GM12878 (cell line): ENCODE measurements around the gene HS1BP3. TPM values are rescaled to one million over a fixed set of nuclear protein-coding genes. Genes with fewer than 3 reads are reported as not detected.

Experiments used
- ATAC-seq: fragments of 200-7000 bp; cut with Tn5 transposase; 3 replicates; pipeline ENCODE4 v1.9.1; 2020; ENCODE audit warnings: mild to moderate bottlenecking, moderate library complexity
- BruUV-seq: library from RNA; stranded (reverse); fragments of 400-500 nt; replicated peaks from 2 replicates; lab custom pipeline; 2021; lab: Mats Ljungman, UMichigan
- CTCF ChIA-PET: fragments of 300-600 bp; sonication (Branson Sonifier 250); formaldehyde crosslinking; extraction: SDS; loops from one replicate; lab custom pipeline; 2021; ENCODE audit warnings: inconsistent platforms; lab: Yijun Ruan, JAX
- POLR2A ChIA-PET: fragments of 350-600 bp; formaldehyde crosslinking; extraction: SDS; loops from one replicate; lab custom pipeline; 2021; ENCODE audit warnings: inconsistent platforms; lab: Charles Lee
- RAD21 ChIA-PET: fragments of 300-600 bp; sonication (Branson Sonifier 250); formaldehyde crosslinking; loops from one replicate; lab custom pipeline; 2023; ENCODE audit warnings: antibody characterized with exemption; ENCODE audit not compliant: unreplicated experiment; lab: Charles Lee
- SMC1A ChIA-PET: fragments of 300-600 bp; sonication (Branson Sonifier 250); formaldehyde crosslinking; loops from one replicate; lab custom pipeline; 2023; ENCODE audit not compliant: unreplicated experiment, uncharacterized antibody; lab: Charles Lee
- DNase-seq: peaks from one replicate; pipeline ENCODE4 v3.0.0-alpha.2; 2011; ENCODE audit warnings: low read depth, low spot score
- FAIRE-seq: peaks from 3 replicates; lab custom pipeline; 2011; peaks lifted over from hg19 to GRCh38; lab: Jason Lieb, UNC
- H2AFZ ChIP-seq: 2 replicates; pipeline ENCODE4 v1.6.0; 2011; ENCODE audit warnings: low read depth, low read length, control low read depth; ENCODE audit not compliant: control insufficient read depth
- H3K27ac ChIP-seq: 2 replicates; pipeline ENCODE4 v1.5.1; 2011; ENCODE audit warnings: control low read depth; ENCODE audit not compliant: control insufficient read depth, insufficient read depth
- H3K27me3 ChIP-seq, 2 experiments: replicated peaks in 1 of 2; 2 replicates each; pipeline versions ENCODE4 v1.6.0 to v1.6.1; 2011; ENCODE audit warnings: low read length in 1 of 2; ENCODE audit not compliant: control insufficient read depth in 2 of 2, insufficient read depth in 2 of 2
- H3K36me3 ChIP-seq, 2 experiments: 2 replicates each; pipeline ENCODE4 v1.5.1; 2011; ENCODE audit warnings: low read length in 1 of 2; ENCODE audit not compliant: control insufficient read depth in 2 of 2, insufficient read depth in 2 of 2
- H3K4me1 ChIP-seq: 2 replicates; pipeline ENCODE4 v1.6.1; 2011; ENCODE audit warnings: mild to moderate bottlenecking, low read length, moderate library complexity, mixed read lengths; ENCODE audit not compliant: control insufficient read depth, insufficient read depth
- H3K4me2 ChIP-seq: 2 replicates; pipeline ENCODE4 v1.6.0; 2011; ENCODE audit warnings: control low read depth; ENCODE audit not compliant: control insufficient read depth, insufficient read depth
- H3K4me3 ChIP-seq: fragments of 200-600 bp; sonication (generic); 2 replicates; pipeline ENCODE4 v1.5.1; 2016
- H3K79me2 ChIP-seq: 2 replicates; pipeline ENCODE4 v1.6.0; 2011; ENCODE audit warnings: low read length; ENCODE audit not compliant: control insufficient read depth, insufficient read depth
- H3K9ac ChIP-seq: 2 replicates; pipeline ENCODE4 v1.8.0; 2011; ENCODE audit warnings: low read length, control low read depth, mixed read lengths; ENCODE audit not compliant: control insufficient read depth, insufficient read depth
- H3K9me3 ChIP-seq: replicated peaks from 3 replicates; pipeline ENCODE4 v1.5.1; 2011; ENCODE audit warnings: mild to moderate bottlenecking, low read length; ENCODE audit not compliant: control insufficient read depth, insufficient read depth
- H4K20me1 ChIP-seq: 2 replicates; pipeline ENCODE4 v1.6.0; 2011; ENCODE audit not compliant: control insufficient read depth, insufficient read depth
- EED ChIP-seq: sonication (generic); IDR thresholded peaks from 2 replicates; pipeline ENCODE4 v1.6.1; 2016; ENCODE audit warnings: antibody characterized with exemption, low read depth
- ESRRA ChIP-seq: IDR thresholded peaks from 2 replicates; pipeline ENCODE4 v1.6.1; 2012; ENCODE audit warnings: mild to moderate bottlenecking, low read length, improper control_type of control experiment
- RAD51 ChIP-seq: fragments of 450-650 bp; IDR thresholded peaks from 2 replicates; pipeline ENCODE4 v1.6.1; 2016; ENCODE audit warnings: moderate library complexity, mild to moderate bottlenecking, inconsistent platforms
- USF2 ChIP-seq: IDR thresholded peaks from 2 replicates; pipeline ENCODE4 v1.6.1; 2011; ENCODE audit warnings: low read depth, low read length, improper control_type of control experiment, borderline replicate concordance
- ZBTB33 ChIP-seq: fragments of 450-650 bp; IDR thresholded peaks from 2 replicates; pipeline ENCODE4 v1.6.1; 2017; ENCODE audit warnings: mild to moderate bottlenecking
- ZNF592 ChIP-seq: fragments of 450-650 bp; IDR thresholded peaks from 2 replicates; pipeline ENCODE4 v1.6.1; 2017; ENCODE audit warnings: mild to moderate bottlenecking, moderate library complexity
- WGBS: methylation state at CpG from one replicate; pipeline ENCODE4 v1.1.6; 2016; ENCODE audit warnings: low lambda C conversion rate; ENCODE audit not compliant: insufficient replicate concordance, insufficient coverage; ENCODE audit errors: missing lambda C conversion rate; 5-methylcytosine and 5-hydroxymethylcytosine counted together
- in situ Hi-C: fragments of 300-500 bp; cut with MboI; formaldehyde crosslinking; loops from 9 replicates; pipeline ENCODE4 v1.14.3; 2018; ENCODE audit warnings: mixed read lengths
- intact Hi-C: fragments of 100-400 bp; cut with micrococcal nuclease; formaldehyde crosslinking; loops from one replicate; pipeline ENCODE4 v1.14.2; 2022; ENCODE audit not compliant: unreplicated experiment
- polyA plus RNA-seq, 11 experiments: library from polyadenylated mRNA; depleted of rRNA in 4 of 11; unstranded in 6 of 11; stranded (reverse) in 5 of 11; fragments of >200 nt; fragmentation: Nextera tagmentation in 4 of 11; fragmentation: Illumina TruSeq in 1 of 11; extraction: Ambion mirVana in 4 of 11; extraction: Trizol in 1 of 11; gene quantifications; 1 replicate in 1 of 11; 2 replicates in 10 of 11; pipeline versions ENCODE4 v1.2.1 to v1.2.3, GENCODE V29; 2011 to 2016; ENCODE audit warnings: inconsistent platforms in 2 of 11, missing spikeins in 2 of 11, low read depth in 1 of 11
- total RNA-seq, 4 experiments: library from RNA; depleted of rRNA in 3 of 4; stranded (reverse); fragments of >200 nt in 3 of 4; fragmentation: Illumina TruSeq in 1 of 4; extraction: Trizol in 1 of 4; gene quantifications; 2 replicates each; pipeline versions ENCODE4 v1.2.1 to v1.2.3, GENCODE V29; 2013 to 2021

HS1BP3 gene
- total and polyA plus RNA-seq, 10 of the 15 experiments (the other 5 are each of a cell fraction or from before 2014, with no cell fraction given) = 0.47 to 7.2 (median 4.6) TPM

- TF ChIP-seq ZNF592 = no peak
- no peak for TF ChIP-seq RAD51
- TF ChIP-seq USF2 = no peak
- TF ChIP-seq EED = no peak
These were observed 3.6 kb upstream of the HS1BP3 start (continued) for GRCh38 chr2:20654535-20654813.

GRCh38 chr2:20653695-20654534 lies 3.0 kb upstream of the HS1BP3 start:
- no peak for TF ChIP-seq ESRRA
- TF ChIP-seq ZBTB33 = peak; percentile 51; the same call in 1 of the 2 replicates
- ChIA-PET RAD21 (no interaction called here), POLR2A (interaction anchor here (0.6 kb wide), 1 partner anchor 294 kb away, joined by 9 read pairs; no protein-coding TSS in a partner anchor), CTCF (interaction anchor here (1.3 to 3.5 kb wide), 5 partner anchors 10 to 309 kb away, joined by 3 to 16 read pairs (median 4); no protein-coding TSS in a partner anchor), SMC1A (interaction anchor here (1.1 kb wide), 1 partner anchor 309 kb away, joined by 3 read pairs; no protein-coding TSS in a partner anchor)
- no peak for ATAC-seq
- WGBS = 44% methylated on average over 7 of the region's 7 CpGs
- Histone ChIP-seq H3K4me1 (peaks cover 4% of the 10 kb centered on the region), H3K9me3 (no peaks in the 10 kb centered on the region), H3K9ac (no peak overlapping the region), H3K36me3 (no peaks in the 10 kb centered on the region), H2AFZ (no peak overlapping the region), H3K4me2 (no peak overlapping the region), H3K79me2 (no peaks in the 10 kb centered on the region), H3K4me3 (no peak overlapping the region), H3K27ac (no peak overlapping the region), H3K27me3 (peaks cover 0 to 1% of the 10 kb centered on the region in 2 experiments; a peak in 1 of 4 replicates), H4K20me1 (no peaks in the 10 kb centered on the region)
- FAIRE-seq = no peak
- intact Hi-C loops (no loop called here), in situ Hi-C loops (loop anchor here (25.0 kb wide), 1 partner anchor 458 kb away; the partner anchor contains the start of gene TDRD15)
- no peak for DNase-seq
- BruUV-seq = no TSS peak
